HG03159 (cell line): ENCODE results near the gene BEST2.
A peak's percentile ranks its signal among the peaks of the same experiment; 100 is the strongest.

ENCODE experiments used
- ATAC-seq: cut with Tn5 transposase; IDR thresholded peaks from one replicate; pipeline ENCODE4 v1.9.1; 2021; ENCODE audit warnings: mild to moderate bottlenecking, moderate library complexity; ENCODE audit not compliant: unreplicated experiment

BEST2 gene

DNA sequence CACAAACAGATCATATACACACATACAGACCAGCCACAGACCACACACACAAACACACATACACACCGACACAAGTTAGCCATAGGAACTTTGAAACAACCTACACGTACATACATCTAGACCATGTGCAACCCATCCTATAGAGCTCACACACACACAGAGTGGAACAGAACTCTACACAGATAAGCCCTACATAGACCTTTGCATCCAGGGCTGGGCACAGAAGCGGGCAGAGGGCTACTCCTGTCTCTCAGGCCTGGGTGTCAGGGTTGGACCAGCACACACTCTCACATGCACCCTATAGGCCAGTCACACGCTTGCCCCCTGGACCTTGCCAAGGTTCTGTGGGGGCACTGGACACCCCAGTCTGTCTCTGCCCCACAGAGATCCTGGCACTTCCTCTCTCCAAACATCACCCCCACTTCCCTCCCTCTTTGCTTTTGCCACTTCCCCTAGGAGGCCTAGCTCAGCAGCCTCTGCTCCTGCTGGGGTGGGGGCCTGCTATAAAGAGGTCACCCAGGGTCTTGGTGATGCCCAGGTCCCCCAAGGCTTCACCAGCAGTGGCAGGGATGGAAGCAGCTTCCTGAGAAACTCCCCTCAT is 33.9 kb downstream of the BEST2 start:
- no peak for ATAC-seq

DNA sequence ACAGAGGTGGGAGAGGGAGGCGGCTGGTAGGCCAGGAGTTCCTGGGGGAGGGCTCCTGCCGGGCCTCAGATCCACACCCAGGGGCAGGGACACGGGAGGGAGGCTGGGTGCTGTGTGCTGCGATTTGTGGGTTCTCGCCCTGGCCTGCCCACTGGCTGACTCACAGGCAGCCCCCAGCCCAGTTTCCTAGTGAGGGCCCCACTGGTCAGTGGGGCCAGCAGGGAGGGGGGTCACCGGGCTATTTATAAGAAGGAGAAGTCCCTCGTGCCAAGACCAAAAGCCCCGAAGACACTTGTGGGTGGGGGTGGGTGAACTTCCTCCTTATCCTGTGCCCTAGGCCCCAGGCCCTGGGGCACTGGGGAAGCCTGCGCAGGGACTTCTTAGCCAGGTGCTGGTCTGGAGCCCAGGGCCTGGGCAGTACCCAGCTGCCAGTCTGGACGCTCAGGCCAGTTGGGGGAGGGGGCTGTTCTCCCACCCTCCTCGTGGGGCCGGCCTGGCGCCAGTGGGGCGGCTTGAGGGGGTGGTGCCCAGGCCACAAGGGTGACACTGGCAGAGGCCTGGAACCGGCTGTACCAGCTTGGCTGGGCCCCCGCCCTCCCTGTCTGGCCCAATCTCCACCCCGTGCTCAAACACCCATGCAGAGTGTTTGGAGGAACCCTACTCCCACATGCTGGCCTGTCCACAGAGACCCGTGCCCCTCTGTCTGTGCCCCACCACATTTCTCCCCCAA is 34.7 kb downstream of the BEST2 start:
- no peak for ATAC-seq

- no peak for ATAC-seq
These were observed 35.4 kb downstream of the BEST2 start for GRCh38 chr19:12786952-12787351.

DNA sequence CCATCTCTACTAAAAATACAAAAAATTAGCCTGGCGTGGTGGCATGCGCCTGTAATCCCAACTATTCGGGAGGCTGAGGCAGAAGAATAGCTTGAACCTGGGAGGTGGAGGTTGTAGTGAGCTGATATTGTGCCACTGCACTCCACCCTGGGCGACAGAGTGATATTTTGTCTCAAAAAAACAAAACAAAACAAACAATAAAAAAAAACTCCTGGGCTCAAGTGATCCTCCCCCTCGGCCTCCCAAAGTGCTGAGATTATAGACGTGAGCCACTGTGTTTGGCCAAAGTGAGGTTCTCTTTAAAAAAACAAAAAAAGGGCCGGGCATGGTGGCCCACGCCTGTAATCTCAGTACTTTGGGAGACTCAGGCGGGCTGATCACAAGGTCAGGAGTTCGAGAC is 35.9 kb downstream of the BEST2 start:
- ATAC-seq, result no peak

- no peak for ATAC-seq
These were observed 36.6 kb downstream of the BEST2 start for GRCh38 chr19:12788042-12788681.

DNA sequence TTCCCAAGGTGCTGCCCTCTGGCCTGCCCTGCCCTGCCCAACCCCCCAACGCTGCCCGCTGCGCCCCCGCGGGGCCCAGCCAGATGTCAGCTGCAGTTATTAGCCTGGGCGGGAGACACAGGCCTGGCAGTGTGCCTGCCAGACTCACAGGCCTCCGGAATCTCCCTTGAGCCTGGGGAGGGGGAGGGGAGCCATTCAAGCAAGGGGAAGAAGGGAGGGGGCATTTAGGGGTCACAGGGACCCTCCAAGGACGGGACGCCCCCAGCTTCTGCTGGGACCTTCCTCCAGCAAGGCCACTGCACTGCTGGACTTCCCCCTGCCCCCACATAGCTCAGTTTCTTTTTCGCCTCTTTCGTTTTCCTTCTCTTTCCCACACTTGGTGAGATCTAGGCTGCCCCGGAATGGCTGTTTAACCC is 37.1 kb downstream of the BEST2 start:
- no peak for ATAC-seq

- no peak for ATAC-seq
These were observed 37.7 kb downstream of the BEST2 start for GRCh38 chr19:12789098-12789903.

GRCh38 chr19:12789904-12790619 is 38.5 kb downstream of the BEST2 start:
- ATAC-seq, result peak; percentile 41

DNA sequence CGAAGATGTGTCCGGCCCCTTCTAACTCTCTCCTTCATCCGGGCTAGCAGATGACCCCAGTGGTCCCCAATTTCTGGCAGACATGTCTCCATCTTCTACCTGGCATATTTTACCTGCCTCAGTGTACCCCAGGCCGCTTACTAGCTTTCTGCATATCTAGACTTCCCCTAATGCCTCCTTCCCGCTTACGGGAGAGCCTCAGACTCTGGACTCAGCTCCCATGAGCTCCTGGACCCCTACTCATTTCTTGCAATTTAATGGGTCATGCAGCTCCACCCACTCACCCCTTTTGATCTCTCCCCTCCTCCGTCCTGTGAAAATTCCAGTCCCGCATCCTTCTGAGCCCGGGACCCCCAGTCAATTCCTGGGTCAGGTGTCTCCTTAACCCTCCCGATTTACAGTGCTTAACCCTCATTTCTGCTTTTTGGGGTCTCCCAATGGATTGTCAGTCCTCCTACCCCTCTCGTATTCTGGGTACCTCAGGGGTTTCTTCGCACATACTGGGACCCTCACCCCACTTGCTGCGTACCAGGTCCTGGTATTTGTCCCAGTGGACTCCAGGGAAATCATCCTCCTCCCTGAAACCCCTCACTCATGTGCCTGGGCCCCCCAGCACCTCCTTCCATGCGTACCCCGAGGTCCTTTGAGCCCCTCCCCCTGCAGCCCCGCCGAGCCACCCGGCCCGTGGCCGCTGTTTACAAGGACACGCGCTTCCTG is 39.2 kb downstream of the BEST2 start:
- ATAC-seq, result no peak

DNA sequence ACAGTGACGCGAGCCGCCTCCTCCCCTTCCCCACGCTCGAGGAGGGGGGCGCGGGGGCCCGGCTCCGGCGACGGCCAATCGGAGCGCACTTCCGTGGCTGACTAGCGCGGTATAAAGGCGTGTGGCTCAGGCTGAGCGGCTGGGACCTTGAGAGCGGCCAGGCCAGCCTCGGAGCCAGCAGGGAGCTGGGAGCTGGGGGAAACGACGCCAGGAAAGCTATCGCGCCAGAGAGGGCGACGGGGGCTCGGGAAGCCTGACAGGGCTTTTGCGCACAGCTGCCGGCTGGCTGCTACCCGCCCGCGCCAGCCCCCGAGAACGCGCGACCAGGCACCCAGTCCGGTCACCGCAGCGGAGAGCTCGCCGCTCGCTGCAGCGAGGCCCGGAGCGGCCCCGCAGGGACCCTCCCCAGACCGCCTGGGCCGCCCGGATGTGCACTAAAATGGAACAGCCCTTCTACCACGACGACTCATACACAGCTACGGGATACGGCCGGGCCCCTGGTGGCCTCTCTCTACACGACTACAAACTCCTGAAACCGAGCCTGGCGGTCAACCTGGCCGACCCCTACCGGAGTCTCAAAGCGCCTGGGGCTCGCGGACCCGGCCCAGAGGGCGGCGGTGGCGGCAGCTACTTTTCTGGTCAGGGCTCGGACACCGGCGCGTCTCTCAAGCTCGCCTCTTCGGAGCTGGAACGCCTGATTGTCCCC is 39.9 kb downstream of the BEST2 start, which contains the start of gene JUNB:
Gene JUNB (plus strand): TSS at position 142 of the 706 bp plus-strand sequence. CDS start 286 bp downstream, at position 428.
- peak; percentile 30 for ATAC-seq

GRCh38 chr19:12792051-12792852 is 40.7 kb downstream of the BEST2 start:
- ATAC-seq, result no peak

- no peak for ATAC-seq
These were observed 41.3 kb downstream of the BEST2 start for GRCh38 chr19:12792853-12793289.

DNA sequence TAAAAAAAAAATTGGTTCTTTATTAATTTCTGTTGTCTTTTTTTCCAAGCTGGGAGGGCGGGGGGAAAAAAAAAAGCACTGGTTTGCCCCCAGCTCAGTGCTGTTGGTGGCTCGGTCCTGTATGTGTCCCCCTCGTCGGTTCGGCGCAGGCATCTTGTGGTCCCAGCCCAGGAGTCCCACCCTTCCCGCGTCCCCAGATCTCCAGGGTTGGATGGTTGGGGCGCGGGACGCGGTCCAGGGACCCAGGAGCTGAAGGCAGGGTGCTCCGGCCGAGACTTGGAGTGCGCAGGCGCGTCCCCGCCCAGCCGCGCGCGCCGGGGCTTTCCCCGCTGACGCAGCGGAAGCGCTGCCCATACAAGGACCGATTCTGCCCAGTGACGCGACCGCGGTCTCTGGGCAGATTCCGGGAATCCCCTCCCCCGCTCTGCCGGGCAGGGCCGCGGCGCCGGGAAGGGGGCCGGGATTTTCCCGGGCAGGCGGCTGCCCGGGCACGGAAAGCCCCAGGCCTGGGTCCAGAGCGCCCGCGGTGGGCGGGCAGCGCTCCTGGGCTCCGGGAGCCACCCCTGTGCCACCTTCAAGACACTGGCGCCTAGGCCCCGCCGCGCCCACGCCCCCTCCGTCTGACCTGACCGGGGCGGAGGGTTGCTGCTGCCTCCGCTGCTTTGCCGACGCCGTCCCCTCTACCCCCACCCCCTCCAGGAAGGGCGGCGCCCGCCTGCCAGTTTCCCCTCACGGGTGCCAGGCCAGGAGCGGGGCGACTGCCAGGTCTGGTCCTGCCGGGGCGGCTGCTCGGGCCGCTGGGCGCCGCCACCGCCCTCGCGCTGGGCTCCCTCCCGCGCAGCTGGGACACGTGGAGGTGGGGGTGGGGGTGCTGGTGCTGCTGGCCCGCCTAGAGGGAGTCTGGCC is 42.0 kb downstream of the BEST2 start:
- peak; percentile 29 for ATAC-seq

DNA sequence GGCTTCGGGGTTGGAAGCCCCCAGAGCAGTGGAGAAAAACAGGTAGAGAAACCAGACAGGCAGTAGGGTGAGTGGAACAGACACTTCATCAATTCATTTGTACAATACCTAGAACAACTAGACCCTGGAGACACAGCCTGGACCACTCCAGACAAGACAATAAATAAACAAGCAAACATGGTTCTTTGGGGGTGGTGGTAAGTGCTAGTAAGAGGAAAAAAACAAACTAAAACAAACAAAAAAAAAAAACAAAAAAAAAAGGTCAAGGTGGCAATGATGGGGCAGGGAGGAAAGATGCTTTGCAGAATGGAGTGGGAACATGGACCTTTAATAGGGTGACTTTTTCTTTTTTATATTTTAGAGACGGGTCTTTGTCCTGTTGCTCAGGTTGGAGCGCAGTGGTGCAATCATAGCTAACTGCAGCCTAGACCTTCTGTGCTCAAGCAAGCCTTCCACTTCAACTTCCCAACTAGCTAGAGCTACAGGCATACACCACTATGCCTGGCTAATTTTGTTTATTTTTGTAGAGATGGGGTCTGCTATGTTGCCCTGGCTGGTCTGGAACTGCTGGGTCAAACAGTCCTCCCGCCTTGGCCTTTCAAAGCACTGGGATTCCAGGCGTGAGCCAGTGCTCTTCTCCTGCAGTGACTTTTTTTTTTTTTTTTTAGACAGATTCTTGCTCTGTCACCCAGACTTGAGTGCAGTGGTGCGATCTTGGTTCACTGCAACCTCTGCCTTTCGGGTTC is 42.8 kb downstream of the BEST2 start:
- ATAC-seq, result no peak

DNA sequence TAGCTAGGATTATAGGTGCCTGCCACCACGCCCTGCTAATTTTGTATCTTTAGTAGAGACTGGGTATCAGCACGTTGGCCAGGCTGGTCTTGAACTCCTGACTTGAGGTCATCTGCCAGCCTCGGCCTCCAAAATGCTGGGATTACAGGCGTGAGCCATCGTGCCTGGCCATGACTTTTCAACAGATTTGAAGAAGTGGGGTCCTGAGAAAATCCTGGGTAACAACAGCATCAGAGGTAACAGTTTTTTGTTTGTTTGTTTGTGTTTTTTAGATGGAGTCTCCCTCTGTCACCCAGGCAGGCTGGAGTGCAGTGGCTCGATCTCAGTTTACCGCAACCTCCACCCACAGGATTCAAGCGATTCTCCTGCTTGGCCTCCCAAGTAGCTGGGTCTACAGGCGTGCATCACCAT is 43.4 kb downstream of the BEST2 start:
- ATAC-seq, result no peak

DNA sequence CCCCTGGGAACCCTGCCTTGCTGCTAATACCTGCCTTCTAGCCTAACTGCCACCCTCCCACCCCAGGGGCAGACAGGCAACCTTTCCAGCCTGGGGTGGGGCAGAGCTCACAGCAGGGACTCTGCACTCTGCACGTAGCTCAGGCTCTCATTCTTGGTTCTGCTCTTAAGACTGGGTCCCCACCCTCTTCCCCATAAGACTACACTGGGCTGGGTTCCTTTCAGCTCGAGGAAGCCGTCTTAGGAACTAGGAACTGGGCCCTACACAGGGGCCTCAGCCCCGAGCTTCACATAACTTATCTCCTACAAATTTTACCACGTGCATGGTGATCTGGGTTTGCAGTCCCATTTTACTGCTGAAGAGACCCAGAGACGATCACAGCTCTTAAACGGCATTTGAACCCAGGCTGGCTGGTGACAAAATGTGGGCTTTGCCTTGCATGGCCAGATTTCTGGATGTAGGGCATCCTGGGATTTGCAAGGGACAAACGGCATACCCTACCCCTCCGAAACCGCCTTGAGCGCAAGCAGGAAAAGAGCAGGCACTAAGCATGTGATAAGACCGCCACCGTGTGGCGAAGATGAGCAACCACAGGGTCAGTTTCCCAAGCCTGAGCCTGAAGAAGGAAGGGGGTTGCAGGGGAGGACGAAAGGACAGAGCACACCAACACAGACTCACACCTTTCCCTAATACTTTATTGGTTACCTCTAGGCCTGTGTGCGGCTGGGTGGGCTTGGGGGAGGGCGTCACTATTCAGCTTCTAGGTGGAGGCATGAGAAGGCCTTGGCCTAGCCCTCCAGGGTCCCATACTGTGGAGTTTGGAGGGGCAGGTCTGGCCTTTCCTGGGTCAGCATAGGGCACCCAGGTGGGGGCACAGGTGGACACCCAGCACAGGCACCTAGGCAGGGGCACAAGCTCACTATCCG is 44.8 kb downstream of the BEST2 start:
- no peak for ATAC-seq
